HG02623 (cell line): ENCODE data around the gene GYG2.
"Not testable (repeated sequence)": the region's sequence is repeated elsewhere in the genome, so short reads cannot be mapped to it uniquely, and the experiment has no call there.

Experiments used
- ATAC-seq: cut with Tn5 transposase; IDR thresholded peaks from one replicate; pipeline ENCODE4 v1.9.1; 2021; ENCODE audit warnings: moderate library complexity; ENCODE audit not compliant: unreplicated experiment

GYG2 gene

DNA sequence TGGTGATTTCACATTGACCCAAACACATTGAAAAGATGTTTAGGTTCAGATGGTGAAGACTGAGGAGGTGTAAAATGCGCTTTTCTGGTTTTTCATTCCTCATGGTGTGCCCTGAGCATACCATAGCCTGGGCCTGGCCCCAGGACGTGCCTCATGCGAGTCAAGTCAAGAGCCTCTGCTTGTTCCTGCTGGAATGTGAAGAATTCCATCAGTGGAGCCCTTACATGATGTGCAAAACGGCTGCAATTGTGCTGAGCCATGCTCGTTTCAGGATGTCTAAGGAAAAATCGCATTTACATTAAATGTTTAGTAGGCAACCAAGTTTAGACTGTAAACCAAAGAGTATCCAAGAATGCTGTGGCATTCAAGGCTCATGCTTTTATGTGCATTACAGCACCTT lies 34.9 kb downstream of the GYG2 start:
- ATAC-seq = no peak

DNA sequence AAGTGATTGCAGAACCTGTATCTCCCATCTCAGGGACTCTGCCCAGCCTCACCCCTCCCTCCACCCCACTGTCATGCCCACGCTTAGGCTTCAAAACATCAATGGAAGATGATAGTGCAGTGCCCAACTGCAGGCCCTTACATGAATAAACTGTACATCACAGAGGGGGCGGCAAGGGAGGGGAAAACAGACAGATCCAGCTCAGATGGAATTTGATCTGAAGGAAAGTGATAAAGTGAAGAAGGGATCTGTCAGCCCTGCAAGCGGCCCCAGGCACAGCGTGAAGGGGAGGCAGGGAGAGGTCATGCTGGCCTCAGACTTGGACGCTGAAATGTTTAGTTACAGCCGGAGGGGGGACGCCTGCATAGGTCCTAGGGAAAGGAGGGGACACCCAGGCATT lies 38.5 kb downstream of the GYG2 start:
- no peak for ATAC-seq

DNA sequence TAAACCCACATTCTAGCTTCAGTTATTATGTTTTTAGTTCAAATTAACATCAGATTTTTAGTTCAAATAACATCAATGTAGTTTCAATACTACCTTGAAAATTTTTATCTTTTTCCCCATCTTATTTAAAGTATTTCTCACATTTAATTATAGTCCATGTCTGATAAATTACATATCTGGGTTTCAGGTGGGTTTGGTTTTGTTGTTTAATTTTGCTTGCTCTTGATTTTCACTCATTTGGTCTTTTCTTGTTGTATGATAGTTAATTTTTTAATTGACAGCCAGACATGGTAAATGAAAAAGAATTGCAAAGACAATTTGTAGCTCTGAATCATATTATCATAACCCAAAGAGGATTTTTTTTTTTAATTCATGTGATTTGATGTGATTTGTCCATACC lies 41.9 kb downstream of the GYG2 start:
- ATAC-seq = no peak

DNA sequence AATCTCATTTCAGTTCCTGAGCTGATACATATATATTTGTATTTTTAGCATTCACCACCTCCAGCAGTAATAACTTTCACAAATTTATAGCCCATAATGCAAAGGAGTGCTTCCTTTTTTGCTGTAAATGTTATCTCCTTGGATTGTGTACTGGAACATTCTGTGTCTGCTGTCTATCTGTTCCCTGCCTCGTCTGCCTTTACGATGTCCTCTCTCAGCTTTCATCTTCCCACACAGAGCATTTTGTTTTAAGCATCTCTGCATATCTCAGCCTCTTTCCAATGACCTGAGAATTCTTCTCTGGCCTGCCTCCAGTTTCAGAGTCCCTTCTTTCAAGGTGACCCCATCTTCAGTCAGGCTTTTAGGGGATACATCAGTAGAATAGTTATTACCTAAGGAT lies 43.1 kb downstream of the GYG2 start:
- ATAC-seq = no peak

DNA sequence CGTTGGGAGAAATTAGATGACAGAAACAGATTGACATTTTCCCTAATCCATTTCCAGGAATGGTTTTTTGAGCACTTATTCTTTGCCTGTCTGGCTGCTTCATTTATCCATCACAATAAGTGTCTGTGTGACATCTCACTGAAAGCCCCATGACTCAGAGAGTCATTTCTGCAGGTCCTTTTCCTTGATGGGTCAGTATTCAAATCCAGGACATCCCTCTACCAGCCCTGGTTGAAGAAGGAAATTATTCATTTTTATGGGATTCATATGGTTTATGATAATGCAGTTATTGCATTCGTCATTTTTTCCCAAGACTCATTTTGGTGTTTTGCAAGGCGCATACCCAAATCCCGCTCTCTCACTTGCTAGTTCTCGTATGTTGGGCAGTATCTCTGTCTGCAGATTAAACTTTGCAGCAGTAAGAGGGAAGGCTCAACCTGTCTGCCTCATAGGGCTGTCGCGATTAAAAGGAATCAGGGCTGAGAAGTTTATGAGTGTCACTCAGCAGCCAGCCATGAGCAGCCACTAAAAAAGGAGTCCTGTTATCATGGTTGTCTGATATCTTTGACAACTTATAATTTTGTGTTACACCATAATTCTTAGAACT lies 44.0 kb downstream of the GYG2 start:
- no peak for ATAC-seq

DNA sequence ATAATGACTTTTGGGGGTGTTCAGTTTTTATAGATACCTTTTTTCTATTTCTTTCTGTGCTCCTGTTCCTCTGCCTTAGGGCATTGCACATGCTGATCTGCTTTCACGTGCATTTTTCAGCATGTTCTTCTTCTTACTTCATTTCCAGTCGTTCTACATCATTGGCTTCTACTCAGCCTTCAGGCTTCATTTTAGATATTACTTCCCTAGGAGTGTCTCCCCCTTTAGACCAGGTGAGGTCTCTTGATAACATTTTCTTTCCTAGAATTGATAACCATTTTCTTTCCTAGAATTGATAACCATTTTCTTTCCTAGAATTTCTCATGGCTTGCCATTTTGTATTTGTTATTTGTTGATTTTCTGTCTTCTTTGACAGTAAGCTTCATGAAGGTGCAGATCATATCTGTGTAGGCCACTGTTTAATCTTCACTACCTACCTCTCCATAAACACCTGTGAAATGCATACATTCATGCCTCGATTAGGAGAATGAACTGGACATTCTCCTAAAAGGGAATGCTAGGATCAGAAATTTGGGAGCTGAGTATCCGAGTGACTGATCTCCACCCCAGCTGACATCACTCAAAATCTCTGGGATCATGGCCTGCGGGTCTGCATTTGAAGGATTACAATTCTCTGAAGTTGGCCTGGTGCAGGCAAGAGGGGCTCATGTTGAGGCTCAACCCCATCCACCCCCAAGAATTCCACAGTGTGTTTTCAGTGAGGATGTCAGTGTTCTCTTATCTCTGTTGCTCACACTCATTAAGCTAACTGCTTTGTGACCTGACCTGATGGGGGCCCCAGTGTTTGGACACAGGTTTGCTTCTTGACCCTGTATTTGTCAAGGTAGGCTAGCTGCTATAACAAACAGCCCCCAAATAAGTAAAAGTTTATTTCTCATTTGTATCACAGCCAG lies 45.7 kb downstream of the GYG2 start:
- no peak for ATAC-seq

DNA sequence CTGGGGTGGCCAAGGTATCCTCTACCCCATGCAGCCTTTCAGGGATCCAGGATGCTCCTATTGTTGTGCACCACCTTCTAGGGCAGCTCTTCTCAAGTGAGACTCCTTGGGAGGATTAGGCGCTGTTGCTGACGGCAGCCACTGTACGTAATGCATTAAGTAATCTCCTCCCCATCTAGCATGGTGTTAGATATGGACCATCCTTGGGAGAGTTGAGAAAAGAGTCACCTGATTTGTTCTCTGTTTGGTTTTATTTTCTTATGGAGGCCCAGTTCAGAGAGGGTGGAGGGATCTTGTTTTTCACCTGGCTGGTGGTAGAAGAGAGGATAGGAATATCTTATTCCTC lies 46.4 kb downstream of the GYG2 start:
- ATAC-seq = no peak

DNA sequence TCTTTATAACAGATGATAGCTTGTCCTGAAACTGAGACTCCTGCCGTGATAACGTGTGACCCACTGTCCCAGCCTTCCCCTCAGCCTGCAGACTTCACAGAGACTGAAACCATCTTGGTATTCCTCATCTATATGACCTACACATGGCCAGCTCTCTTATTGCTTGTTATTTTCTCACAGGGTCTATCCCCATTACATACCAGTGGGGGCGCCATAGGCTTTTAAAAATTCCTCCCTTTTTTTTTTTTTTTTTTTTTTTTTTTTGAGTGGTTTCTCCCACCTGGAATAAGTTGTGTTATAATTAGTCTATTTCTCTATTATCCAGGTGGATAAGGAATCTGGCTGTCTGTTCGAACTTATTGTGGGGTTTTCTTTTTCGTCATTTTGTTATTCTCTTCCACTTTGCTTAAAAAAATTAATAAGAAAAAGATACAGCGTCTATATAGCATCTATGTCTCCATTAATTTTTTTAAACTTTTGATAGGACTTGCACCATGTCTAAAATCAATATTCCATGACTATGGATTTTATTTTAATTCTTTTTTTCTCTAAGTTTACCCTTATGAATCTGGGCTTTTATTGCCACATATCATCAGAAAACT lies 47.2 kb downstream of the GYG2 start:
- ATAC-seq = no peak

DNA sequence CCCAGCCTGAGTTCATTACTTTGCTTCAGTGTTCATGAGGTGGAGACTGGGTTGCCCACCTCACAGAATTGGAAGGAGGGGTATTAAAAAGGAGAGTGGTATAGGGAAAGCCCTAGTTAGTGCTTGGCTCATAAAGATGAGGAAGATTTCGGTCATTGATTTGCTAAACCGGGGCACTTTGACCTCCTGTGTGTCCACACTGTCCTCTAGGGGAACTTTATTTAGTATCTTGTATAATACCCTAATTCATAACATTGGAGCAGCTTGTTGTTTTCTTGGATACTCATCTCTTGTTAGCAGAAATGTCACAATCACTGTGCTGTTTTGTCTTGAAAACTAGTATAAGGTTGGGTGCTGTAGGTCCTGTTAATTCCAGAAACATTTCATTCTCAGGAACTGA lies 49.8 kb downstream of the GYG2 start:
- no peak for ATAC-seq

DNA sequence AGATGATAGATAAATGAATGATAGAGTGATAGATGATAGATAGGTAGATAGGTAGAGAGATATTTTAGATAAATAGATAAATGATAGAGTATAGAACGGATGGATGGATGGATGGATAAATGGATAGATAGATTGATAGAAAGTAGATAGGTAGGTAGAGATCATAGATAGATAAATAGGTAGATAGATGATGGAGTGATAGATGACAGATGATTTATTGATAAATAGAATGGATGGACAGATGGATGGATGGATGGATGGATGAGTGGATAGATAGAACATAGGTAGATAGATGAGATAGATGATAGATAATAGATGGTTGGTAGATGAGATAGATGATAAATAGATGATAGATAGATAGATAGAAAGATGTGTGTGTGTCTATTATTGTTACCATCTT lies 50.9 kb downstream of the GYG2 start:
- ATAC-seq = no peak

DNA sequence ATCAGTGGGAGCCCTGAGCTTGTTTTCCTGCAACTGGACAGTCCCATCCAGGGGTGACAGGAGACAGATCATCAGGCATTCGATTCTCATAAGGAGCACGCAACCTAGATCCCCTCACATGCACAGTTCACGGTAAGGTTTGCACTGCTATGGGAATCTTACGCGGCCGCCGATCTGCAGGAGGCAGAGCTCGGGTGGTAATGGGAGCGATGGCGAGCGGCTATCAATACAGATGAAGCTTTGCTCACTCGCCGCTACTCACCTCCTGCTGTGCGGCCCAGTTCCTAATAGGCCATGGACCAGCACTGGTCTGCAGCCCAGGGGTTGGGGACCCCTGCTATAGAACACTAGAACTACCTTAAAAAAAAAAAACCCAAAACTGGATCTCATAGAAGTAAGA lies 55.0 kb downstream of the GYG2 start:
- no peak for ATAC-seq

DNA sequence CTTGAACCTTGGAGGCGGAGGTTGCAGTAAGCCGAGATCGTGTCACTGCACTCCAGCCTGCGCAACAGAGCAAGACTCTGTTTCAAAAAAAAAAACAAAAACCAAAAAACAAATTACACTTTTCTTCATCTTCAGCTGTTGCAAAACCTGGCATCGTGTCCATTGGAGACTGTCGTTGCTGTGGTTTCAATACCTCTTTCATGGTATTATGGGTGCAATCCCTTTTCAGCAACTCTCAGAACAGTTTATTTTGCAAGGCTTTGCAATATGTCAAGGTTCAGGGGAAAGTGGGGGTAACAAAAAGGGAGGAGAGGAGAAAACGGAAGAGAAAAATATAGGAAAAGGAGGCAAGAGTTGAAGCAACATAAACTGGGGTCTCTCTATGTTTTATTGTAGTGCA lies 59.6 kb downstream of the GYG2 start:
- ATAC-seq = no peak

DNA sequence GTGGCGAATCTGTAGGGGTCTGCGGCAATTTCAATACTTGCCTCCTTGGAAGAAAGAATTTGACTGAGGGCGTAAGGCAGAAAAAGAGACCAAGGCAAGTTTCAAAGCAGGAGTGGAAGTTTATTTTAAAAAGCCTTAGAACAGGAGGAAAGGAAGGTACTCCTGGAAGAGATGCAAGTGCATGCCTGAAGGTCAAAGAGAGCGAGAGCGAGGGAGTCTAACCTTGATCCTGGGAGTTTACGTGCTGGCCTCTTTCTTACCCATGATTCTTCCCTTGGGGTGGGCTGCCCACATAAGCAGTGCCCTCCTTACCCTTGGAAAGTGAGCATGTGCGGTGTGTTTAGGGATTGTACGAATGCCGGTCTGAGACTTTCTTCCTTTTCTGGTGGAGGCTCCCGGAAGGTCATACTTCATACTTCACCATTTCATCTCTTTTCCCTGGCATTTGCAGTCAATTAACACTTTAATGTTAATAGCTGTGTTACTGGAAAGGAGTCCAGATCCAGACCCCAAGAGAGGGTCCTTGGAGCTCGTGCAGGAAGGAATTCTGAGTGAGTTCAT lies 60.4 kb downstream of the GYG2 start:
- no peak for ATAC-seq

DNA sequence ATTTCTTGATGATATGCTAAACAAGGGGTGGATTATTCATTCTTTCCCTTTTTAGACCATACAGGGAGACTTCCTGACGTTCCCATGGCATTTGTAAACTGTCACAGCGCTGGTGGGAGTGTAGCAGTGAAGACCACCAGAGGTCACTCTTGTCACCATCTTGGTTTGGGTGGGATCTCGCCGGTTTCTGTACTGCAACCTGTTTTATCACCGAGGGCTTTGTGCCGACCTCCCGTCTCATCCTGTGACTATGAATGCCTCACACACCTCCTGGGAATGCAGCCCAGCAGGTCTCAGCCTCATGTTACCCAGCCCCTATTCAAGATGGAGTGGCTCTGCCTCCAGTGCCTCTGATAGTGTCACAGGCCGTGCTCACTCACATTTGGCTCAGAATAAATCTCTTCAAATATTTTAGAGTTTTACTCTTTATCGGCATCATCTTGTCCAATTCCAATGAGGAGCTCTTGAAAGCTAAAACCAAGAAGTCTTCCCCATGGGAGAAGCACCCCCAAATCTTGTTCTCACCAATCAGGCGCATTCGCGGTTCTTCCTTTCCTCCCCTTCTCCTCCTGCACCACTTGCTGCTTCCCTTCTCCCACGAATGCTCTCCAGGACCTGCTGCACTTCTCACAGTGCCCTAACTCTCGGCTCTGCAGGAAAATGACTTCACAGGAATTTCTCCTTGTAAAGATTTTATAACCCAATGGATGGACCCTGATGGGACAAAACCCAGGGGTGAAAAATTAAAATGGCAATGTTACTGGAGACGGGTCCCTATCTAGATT lies 61.2 kb downstream of the GYG2 start:
- ATAC-seq = not testable (repeated sequence)

DNA sequence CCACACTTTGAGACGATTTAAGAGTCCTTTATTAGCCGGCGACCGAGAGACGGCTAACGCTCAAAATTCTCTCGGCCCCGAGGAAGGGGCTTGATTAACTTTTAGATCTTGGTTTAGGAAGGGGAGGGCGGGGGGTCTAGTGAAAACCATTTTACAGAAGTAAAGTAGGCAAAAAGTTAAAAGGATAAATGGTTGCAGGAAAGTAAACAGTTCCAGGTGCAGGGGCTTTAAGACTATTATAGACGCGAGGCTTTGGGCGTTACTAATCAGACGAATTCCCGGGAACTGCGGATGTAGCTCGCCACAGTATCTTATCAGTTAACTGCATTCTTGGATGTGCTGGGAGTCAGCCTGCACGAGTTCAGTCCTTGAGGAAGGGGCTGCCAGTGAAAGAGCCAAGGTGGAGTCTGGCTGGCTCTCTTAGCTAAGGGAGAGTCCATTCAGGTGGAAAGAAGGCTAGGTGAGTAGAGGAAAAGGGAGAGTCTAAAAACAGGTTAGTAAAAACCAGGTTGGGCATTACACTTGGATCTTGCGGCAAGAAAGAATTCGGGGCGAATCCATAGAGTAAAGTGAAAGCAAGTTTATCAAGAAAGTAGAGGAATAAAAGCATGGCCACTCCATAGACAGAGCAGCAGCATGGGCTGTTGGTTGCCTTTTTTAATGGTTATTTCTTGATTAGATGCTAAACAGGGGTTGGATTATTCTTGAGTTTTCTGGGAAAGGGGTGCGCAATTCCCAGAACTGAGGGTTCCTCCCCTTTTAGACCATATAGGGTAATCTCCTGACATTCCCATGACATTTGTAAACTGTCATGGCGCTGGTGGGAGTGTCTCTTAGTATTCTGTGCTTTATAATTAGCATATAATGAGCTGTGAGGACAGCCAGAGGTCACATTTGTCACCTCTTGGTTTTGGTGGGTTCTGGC lies 62.1 kb downstream of the GYG2 start:
- ATAC-seq = not testable (repeated sequence)

DNA sequence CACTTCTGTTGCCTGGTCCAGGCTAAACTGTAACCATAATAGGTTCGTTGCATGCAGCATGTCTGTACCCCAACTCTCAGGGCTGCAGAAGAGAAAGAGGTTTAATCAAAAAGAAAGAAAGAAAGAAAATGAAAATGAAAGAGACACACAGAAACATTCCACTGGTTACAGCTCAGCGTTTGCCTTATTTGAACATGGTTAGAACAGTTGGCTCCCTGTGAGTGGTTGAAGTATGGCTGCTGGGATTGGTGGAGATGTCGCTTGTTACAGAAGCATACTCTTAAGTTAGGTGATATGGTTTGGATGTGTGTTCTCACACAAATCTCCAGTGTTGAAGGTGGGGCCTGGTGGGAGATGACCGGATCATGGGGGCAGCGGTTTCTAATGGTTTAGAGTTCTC lies 64.1 kb downstream of the GYG2 start:
- ATAC-seq = no peak

DNA sequence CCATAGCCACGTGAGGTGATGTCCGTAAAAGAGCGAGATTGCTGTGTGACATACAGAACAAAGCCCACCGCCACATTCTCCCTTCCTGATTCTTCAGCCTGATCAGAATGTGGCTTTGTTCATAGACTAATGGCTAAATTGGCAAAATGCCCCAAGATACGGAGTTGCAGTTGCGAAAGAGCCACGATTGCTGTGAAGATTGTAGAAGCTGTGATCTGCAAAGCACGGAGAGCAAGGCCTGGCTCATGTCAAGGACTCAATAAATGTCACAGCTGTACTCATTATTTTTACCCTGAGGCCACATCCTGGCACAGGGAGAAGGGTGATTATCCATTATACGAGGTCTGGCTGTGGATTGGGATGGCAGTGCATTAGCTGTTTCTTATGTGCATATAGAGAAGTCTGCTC lies 66.2 kb downstream of the GYG2 start:
- ATAC-seq = no peak

DNA sequence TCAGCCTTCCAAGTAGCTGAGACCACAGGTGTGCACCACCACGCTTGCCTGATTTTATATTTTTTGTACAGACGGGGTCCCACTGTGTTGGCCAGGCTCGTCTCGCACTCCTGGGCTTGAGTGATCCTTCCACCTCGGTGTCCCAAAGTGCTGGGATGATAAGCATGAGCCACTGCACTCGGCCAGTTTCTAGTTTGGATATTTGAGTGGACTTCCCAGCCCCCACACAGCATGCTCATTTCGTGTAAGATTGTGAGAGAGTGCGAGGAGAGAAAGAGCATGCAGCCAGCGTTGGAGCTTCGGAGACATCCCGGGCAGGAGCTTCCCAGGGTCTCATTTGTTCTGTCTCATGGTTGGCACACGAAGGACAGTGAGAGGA lies 68.6 kb downstream of the GYG2 start:
- ATAC-seq = no peak

DNA sequence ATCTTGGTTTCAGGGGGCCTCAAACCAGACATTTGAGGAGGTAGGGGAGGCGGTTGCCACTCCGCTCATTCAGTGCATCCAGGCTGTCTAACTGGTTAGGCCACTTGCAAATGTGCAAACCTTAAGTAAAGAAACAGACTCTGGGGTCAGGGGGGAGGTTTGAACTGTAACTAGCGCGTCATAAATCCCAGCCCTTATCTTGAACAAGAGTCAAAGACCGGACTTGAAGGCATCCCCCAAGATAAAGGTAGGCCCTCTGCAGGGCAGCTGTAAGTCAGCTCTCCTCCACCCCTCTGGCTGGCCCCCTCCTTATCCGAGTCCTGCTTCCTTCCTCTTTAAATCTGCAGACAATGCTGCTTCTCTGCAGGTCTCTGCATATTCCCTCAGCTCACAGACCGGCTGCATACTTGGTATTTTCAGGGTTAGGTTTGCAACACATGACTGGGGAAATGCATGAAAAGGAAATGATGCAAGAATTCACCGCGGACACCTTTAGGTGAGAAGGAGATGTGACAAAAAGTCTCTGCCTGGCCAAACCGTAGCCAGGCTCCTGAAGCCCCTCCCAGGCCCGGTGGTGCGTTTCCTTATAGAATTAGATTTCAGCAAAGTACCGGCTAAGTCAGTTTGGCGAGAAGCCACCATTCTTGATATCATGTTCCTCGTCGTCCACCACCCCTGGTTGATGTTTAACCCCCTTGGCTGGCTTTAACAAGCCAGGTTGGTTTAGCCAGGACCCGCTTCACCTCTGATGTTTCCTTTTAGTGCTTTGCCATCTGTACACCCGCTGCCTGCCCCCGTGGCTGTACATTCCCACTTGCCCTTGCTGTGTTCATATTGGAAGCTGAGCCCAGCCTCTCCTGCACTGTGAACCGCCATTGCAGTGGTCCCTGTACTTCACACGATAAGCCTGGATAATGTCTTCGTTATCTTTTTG lies 69.2 kb downstream of the GYG2 start:
- ATAC-seq = not testable (repeated sequence)
